GM19238 (cell line): ENCODE data around the gene EFCAB6.

Experiments
- DNase-seq: peaks from one replicate; pipeline ENCODE4 v3.0.0; 2011; ENCODE audit warnings: low spot score; ENCODE audit not compliant: insufficient read length

Gene EFCAB6

DNA sequence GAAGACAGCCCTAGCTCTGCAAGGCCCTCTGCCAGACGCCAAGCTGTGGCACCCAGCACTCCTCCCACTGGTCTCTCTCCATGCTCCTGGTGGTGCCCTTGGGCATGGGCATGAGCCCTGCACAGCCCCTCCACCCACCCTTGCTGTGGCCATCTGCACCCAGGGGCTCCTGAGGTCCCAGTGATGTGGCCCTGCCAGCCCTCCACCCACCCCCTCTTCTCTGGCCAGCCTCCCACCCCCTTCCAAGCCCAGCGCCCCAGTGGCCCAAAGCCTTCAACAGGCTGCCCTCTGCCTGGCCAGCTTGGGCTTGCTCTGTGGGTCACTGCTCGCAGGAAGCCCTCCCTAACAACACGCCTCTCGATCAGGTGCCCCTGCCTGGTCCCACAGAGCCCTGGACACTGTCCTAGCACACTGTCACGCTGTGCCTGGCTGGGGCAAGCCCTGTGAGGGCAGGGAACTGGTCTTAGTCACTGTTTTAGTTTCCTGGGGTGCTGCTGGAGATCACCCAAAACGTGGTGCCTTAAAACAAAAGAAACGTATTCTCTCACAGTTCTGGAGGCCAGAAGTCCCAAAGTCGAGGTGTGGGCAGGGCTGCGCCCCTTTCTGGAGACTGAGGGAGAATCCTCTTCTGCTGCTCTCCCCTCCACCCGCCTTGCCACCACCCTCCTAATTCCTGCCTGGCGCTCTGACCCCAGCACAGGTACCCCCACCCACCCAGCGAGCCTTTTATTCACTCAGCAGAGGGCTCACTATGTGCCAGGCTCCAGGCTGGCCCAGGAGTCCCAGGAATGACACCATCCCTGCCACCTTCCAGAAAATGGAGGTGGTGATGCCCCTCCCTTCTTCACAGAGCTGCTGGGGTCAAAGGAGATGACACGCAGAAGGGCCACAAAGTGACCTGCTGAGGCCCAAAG lies 35.5 kb upstream of the EFCAB6 start:
- no peak for DNase-seq

GRCh38 chr22:43846966-43847365 lies 34.9 kb upstream of the EFCAB6 start:
- no peak for DNase-seq

DNA sequence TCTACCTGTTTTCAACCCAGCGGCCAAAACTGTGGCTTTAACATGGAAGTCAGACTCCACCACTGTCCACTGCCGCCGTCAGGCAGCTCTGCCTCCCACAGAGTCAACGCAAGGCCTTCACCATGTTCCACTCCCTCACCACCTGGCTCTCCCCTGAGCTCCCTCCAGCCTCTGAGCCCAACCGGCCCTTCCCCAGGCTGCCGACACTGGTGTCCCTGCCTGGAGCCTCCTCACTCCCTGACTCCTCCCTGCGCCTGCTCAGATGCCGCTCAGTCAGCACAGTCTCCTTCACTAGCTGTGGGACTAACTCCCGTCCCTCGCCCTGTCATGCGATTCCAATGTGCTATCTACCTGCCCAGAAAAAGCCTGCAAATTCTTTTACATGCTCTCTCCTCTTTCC lies 33.9 kb upstream of the EFCAB6 start:
- DNase-seq, result no peak

GRCh38 chr22:43844560-43845545 lies 32.7 kb upstream of the EFCAB6 start:
- DNase-seq, result no peak

- no peak for DNase-seq
Observed at GRCh38 chr22:43843783-43844530, 31.9 kb upstream of the EFCAB6 start.

GRCh38 chr22:43841742-43842141 lies 29.6 kb upstream of the EFCAB6 start:
- no peak for DNase-seq

GRCh38 chr22:43840851-43841250 lies 28.7 kb upstream of the EFCAB6 start:
- DNase-seq, result no peak

DNA sequence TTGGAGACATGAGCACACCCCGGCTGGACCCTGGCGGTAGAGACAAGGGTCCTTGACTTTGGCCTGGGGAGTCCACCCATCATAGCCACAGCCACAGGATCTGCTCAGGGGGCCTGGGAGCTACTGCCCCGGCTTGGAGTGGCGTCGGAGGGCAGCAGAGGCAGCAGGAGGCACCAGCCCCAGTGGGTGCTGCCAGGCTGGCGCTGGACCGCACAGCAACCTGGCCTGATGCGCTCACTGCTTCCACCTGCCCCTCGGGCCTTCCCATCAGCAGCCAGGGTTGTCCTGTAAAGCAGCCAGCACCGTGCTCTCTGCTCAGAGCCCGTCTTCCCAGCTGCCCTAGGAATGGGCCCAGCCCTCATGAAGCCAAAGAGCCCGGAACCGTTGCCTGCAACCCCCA lies 28.3 kb upstream of the EFCAB6 start:
- DNase-seq, result no peak

DNA sequence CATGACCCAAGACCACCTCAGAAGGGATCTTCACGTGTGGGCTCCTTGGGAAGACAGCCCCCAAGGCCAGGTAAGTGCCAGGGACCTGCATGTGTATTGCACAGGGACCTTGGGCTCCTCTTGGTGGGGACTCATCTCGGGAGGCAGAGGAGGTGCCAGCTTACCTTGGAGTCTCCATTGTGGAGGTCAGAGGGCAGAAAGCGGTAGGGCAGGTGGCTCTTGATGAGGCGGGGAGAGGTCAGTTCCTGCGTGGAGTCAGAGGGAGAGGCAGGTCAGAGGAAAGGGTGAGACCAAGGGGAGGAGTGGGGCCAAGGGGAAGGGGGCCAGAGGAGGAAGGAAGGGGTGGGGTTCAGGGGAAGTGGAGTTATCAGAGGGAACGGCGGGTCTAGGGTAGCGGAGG lies 27.7 kb upstream of the EFCAB6 start:
- no peak for DNase-seq

DNA sequence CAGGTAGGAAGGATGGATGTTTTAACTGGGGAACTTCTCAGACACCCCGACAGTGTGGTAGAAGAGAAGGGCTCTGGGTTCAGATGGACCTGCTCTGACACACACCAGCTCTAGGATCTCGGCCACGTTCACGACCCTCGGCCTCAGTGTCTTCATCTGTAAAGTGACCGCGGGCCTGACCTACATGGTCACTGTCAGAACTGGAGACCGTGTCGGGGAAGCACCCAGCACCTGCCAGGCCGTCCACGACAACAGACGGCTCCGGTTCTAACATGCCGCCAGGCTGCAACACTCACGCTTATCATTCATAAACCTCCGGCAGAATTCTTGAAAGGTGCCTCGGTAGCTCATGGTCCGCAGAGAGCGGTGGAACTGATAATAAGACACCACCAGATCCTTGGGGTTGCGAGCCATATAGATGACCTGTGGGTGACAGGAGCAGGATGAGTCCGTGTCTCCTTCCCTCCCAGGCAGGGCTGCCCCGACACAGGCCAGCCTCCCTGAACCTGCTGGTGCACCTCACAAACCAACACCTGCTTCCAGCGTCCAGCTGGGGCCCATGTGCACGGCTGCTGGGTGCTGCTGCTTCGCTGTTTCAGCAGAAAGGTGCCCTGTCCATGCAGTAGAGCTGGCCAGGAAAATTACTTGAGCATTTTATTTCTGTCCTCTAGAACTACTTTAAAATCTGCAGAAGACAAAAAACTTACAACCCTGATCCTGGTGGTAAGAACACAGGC lies 26.6 kb upstream of the EFCAB6 start:
- no peak for DNase-seq

GRCh38 chr22:43838161-43838560 lies 26.1 kb upstream of the EFCAB6 start:
- no peak for DNase-seq

DNA sequence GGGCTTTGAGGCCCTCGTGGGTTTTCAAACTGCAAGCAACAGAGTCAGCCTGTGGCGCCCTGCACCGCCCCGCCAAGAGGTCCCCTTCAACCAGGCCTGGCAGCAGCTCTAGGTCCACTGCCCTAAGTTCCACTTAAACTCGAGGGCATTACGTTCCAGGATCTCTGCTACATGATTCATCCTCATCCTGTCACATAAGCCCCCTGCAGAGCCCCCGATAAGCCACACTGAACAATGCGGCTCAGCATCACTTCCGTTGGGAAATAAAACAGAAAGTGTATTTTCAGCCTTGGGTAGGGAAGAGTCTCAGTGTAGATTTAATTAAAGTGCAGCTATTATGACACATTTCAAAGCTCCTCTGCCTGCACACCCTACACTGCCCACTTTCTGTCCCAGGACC lies 25.6 kb upstream of the EFCAB6 start:
- DNase-seq, result no peak

DNA sequence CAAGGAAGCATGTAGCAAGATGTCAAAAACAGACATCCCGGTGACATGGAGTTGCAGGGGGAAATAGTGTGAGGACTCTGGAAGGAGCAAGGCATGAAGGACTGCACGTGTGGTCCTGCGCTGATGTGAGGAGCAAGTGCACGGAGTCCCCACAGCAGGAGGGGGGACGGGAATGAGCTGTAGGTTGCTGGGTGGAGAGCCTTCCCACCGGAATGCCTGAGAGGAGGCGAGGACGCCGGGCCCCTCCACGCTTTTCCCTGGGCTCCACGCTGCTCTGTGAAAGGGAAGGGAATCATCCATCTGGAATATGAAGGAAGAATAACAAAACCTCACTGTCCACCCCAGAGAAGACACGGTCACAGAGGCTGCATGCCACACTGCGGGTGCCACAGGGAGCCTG lies 23.6 kb upstream of the EFCAB6 start:
- DNase-seq, result no peak

- DNase-seq, result no peak
Observed at GRCh38 chr22:43835166-43835565, 23.1 kb upstream of the EFCAB6 start.

DNA sequence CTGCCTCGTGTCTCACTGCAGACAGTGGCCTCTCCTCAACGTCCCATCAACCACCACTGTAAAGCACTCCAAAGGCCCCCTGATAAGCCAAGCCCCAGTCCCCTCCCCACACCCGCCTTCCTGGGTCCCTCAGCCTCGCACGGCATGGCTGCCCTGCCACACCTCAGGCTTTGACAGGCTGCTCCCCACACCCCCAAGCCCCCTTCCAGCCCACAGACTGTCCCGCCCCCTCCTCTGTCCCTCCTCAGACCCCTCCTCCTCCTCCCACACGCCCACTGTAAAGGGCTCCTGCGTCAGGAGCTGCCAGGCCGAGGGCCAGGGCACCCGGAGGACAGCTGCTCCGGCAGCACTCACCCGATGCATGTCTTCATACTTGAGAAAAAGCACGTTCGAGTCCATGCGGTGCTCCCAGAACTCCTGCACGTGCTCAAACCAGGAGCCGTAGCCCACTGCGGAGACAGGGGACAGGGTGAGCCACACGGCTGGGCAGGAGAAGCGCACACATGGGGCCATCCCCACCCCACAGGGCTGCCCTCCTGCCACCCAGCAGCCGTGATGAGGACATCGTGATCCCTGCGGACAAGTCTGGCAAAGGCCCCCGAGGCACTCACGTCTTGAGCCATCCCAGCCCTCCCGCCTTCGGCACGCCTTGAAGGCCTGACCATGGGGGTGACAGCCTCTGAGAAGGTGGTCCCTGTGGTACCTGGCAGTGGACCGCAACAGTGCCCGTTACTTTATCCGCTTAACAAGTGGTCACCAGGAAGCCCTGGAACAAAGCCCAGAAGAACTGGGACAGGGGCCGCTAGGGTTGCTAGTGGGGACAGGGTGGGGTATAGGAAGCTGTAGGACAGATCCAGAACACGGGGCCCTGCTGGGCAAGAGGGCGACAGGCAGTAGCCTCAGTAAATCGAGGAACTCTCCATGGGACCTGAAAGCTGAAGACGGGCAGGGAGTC lies 21.5 kb upstream of the EFCAB6 start:
- DNase-seq, result no peak

DNA sequence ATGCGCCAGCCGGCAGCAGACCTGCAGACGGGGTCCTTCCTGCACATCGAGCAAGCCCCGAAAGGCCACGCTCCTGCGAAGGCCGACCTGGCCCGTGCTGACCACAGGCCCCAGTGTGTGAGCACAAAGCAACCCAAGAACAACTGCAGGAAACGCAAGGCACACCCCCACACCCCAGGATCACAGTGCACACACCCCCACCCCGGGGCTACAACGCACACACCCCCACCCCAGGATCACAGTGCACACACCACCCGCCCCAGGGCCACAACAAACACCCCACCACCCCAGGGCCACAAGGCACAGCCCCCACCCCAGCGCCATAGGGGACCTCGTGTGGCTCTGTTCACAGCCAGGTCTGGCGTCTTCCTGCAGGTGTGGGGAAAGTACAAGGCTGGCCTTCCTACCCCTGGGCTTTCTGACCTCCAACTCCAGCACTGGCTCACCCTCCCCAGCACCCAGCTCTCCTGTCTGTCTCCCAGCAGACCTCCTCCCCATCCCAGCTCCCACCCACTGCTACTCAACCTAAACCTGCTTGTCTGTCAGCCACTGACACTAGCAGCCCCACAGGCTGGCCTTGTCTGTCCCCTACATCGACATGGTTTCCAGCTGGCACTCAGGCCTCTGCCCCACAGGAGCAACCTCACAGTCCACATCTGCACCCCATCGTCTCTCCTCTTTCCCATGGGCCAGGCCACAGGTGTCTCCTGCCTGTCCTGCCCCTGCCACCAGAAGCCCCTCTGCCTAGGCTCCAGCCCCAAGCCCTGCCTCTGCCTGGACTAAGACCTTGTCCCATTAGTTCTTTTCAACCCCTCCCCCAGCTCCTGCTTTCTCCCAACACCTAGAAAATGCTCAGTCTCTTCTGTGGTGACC lies 20.5 kb upstream of the EFCAB6 start:
- DNase-seq, result no peak

GRCh38 chr22:43831561-43832392 lies 19.7 kb upstream of the EFCAB6 start:
- no peak for DNase-seq
